Adipocyte (in vitro differentiated cells): ENCODE measurements around the gene GNAS.

Source experiments
- DNase-seq: peaks from one replicate; pipeline ENCODE4 v3.0.0-alpha.2; 2015; ENCODE audit warnings: low read depth
- H3K27me3 ChIP-seq: replicated peaks from 2 replicates; pipeline ENCODE4 v1.7.0; 2013; ENCODE audit warnings: mild to moderate bottlenecking, low read length, moderate library complexity; ENCODE audit not compliant: control insufficient read depth, insufficient read depth
- H3K36me3 ChIP-seq: 2 replicates; pipeline ENCODE4 v1.7.0; 2013; ENCODE audit warnings: low read length, mild to moderate bottlenecking, moderate library complexity; ENCODE audit not compliant: control insufficient read depth, insufficient read depth, severe bottlenecking
- H3K4me1 ChIP-seq: 2 replicates; pipeline ENCODE4 v1.7.0; 2013; ENCODE audit warnings: mild to moderate bottlenecking, low read length, moderate library complexity; ENCODE audit not compliant: control insufficient read depth, insufficient read depth
- H3K4me3 ChIP-seq: 2 replicates; pipeline ENCODE4 v1.7.0; 2013; ENCODE audit warnings: mild to moderate bottlenecking, low read length, moderate library complexity
- H3K9ac ChIP-seq: 2 replicates; pipeline ENCODE4 v1.7.0; 2013; ENCODE audit warnings: mild to moderate bottlenecking, low read length, moderate library complexity
- H3K9me3 ChIP-seq: 2 replicates; pipeline ENCODE4 v1.7.0; 2013; ENCODE audit warnings: mild to moderate bottlenecking, low read length, moderate library complexity; ENCODE audit not compliant: control insufficient read depth

GNAS gene

GRCh38 chr20:58921564-58921963, 69.0 kb downstream of the GNAS start:
- Histone ChIP-seq H3K9ac (no peak overlapping the region), H3K4me3 (no peak overlapping the region), H3K27me3 (no peaks in the 10 kb centered on the region), H3K4me1 (peaks cover 7% of the 10 kb centered on the region), H3K36me3 (no peaks in the 10 kb centered on the region), H3K9me3 (no peaks in the 10 kb centered on the region)
- no peak for DNase-seq

GRCh38 chr20:58922036-58922435, 69.5 kb downstream of the GNAS start:
- H3K27me3 ChIP-seq = no peaks in the 10 kb centered on the region
- H3K36me3 ChIP-seq = no peaks in the 10 kb centered on the region
- H3K4me3 ChIP-seq = no peak overlapping the region
- no peaks in the 10 kb centered on the region for H3K9me3 ChIP-seq
- no peak overlapping the region for H3K9ac ChIP-seq
- H3K4me1 ChIP-seq = peaks cover 7% of the 10 kb centered on the region
- no peak for DNase-seq

GRCh38 chr20:58923117-58923712, 70.7 kb downstream of the GNAS start:
- DNase-seq = no peak
- no peaks in the 10 kb centered on the region for H3K9me3 ChIP-seq
- no peaks in the 10 kb centered on the region for H3K36me3 ChIP-seq
- peaks cover 7% of the 10 kb centered on the region for H3K4me1 ChIP-seq
- H3K4me3 ChIP-seq = no peak overlapping the region
- H3K9ac ChIP-seq = no peak overlapping the region
- no peaks in the 10 kb centered on the region for H3K27me3 ChIP-seq

GRCh38 chr20:58926802-58927489, 74.4 kb downstream of the GNAS start:
- no peak for DNase-seq
- Histone ChIP-seq H3K27me3 (no peaks in the 10 kb centered on the region), H3K4me3 (no peak overlapping the region), H3K9me3 (no peaks in the 10 kb centered on the region), H3K9ac (no peak overlapping the region), H3K36me3 (no peaks in the 10 kb centered on the region), H3K4me1 (peaks cover 8% of the 10 kb centered on the region)

GRCh38 chr20:58927490-58928061, 75.1 kb downstream of the GNAS start:
- no peak for DNase-seq
- H3K36me3 ChIP-seq = no peaks in the 10 kb centered on the region
- no peak overlapping the region for H3K9ac ChIP-seq

GRCh38 chr20:58930496-58930895, 78.0 kb downstream of the GNAS start:
- Histone ChIP-seq H3K9ac (no peak overlapping the region), H3K4me1 (peaks cover 4% of the 10 kb centered on the region), H3K27me3 (no peaks in the 10 kb centered on the region), H3K36me3 (no peaks in the 10 kb centered on the region), H3K9me3 (no peaks in the 10 kb centered on the region), H3K4me3 (no peak overlapping the region)
- DNase-seq = no peak

More at GRCh38 chr20:58927490-58928061, 75.1 kb downstream of the GNAS start:
- H3K27me3 ChIP-seq = no peaks in the 10 kb centered on the region
- no peak overlapping the region for H3K4me3 ChIP-seq
- no peaks in the 10 kb centered on the region for H3K9me3 ChIP-seq
- H3K4me1 ChIP-seq = peaks cover 4% of the 10 kb centered on the region

- Histone ChIP-seq H3K27me3 (no peaks in the 10 kb centered on the region), H3K9ac (no peak overlapping the region), H3K36me3 (no peaks in the 10 kb centered on the region), H3K4me1 (peaks cover 4% of the 10 kb centered on the region), H3K4me3 (no peak overlapping the region), H3K9me3 (peaks cover 7% of the 10 kb centered on the region)
- no peak for DNase-seq
These were observed 79.7 kb downstream of the GNAS start for GRCh38 chr20:58932170-58932569.

- Histone ChIP-seq H3K9ac (no peak overlapping the region), H3K27me3 (peaks cover 5% of the 10 kb centered on the region), H3K36me3 (no peaks in the 10 kb centered on the region), H3K4me3 (no peak overlapping the region), H3K4me1 (no peaks in the 10 kb centered on the region), H3K9me3 (peaks cover 7% of the 10 kb centered on the region)
- DNase-seq = no peak
These were observed 85.6 kb downstream of the GNAS start for GRCh38 chr20:58938078-58938477.

- H3K4me3 ChIP-seq = no peak overlapping the region
- peaks cover 5% of the 10 kb centered on the region for H3K27me3 ChIP-seq
- peaks cover 7% of the 10 kb centered on the region for H3K9me3 ChIP-seq
- H3K36me3 ChIP-seq = no peaks in the 10 kb centered on the region
- H3K9ac ChIP-seq = no peak overlapping the region
- no peak for DNase-seq
- no peaks in the 10 kb centered on the region for H3K4me1 ChIP-seq
These were observed 86.0 kb downstream of the GNAS start for GRCh38 chr20:58938541-58938940.

- Histone ChIP-seq H3K9me3 (peaks cover under 1% of the 10 kb centered on the region), H3K4me3 (no peak overlapping the region), H3K4me1 (no peaks in the 10 kb centered on the region), H3K36me3 (no peaks in the 10 kb centered on the region), H3K9ac (no peak overlapping the region), H3K27me3 (peaks cover 5% of the 10 kb centered on the region)
- DNase-seq = no peak
These were observed 89.0 kb downstream of the GNAS start for GRCh38 chr20:58941471-58941870.

- peak; percentile 17 for DNase-seq
- Histone ChIP-seq H3K36me3 (no peaks in the 10 kb centered on the region), H3K9ac (no peak overlapping the region), H3K27me3 (peaks cover 5% of the 10 kb centered on the region), H3K4me3 (no peak overlapping the region), H3K9me3 (no peaks in the 10 kb centered on the region), H3K4me1 (no peaks in the 10 kb centered on the region)
These were observed 90.0 kb downstream of the GNAS start for GRCh38 chr20:58942549-58942948.
